Dedifferentiated amniotic fluid mesenchymal stem cell (primary cell): ENCODE results near the gene GDPD5.
"Not testable (repeated sequence)": the region's sequence is repeated elsewhere in the genome, so short reads cannot be mapped to it uniquely, and the experiment has no call there.

Experiments
- DNase-seq: peaks from one replicate; pipeline ENCODE4 v3.0.0-alpha.2; 2016; ENCODE audit errors: extremely low spot score

Gene GDPD5

DNA sequence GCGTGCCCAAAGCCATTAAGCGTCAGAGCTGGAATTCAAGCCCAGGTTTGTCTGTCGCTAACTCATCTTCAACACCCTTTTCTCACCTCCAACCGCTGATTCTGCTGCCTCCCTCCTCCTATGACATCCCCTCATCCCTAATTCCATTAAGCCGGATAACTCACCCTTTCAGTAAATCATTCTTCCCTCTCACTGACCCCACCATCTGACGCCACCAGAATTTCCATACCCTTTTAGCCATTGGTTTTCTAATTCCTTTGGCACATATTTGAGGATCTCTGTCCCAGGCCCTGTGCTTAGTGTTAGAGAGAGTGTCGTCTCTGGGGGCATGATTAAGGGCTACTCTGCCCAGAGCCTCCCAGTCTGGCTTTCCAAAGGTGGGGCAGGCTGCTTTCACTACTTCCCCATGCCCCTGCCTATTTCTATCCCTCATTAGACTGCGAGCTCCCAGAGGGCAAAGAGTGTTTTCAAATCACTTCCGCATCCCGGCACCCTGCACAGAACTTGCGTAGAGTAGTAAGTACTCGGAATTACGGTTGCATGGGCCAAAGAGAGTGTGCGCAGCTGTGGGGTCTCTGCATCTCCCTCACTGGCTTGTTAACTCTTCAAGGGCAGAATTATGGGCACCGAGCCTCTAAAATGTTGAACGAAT is 96.6 kb downstream of the GDPD5 start:
- DNase-seq, result no peak

DNA sequence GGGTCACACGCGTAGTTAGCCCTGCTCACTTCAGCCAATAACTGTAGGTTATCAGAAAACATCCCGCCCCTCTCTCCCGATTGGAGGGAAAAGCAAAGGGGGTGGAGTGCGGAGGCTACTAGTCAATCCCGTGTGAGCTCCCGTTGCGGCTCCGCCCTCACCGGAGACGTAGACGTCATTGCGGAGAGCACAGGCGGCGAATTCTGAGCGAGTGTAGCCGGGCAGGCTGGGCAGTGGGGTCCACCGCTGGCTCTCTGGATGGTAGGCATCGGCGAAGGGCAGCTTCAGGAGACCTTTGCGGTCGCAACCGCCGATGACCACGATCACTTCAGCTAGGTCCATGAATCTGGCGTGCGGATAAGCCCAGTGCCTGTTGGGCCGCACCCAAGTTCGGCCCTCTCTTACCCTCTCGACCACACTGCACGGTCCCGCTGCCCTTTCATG is 97.4 kb downstream of the GDPD5 start:
- DNase-seq, result peak; percentile 89

GRCh38 chr11:75427181-75427580 is 98.6 kb downstream of the GDPD5 start:
- DNase-seq, result no peak

DNA sequence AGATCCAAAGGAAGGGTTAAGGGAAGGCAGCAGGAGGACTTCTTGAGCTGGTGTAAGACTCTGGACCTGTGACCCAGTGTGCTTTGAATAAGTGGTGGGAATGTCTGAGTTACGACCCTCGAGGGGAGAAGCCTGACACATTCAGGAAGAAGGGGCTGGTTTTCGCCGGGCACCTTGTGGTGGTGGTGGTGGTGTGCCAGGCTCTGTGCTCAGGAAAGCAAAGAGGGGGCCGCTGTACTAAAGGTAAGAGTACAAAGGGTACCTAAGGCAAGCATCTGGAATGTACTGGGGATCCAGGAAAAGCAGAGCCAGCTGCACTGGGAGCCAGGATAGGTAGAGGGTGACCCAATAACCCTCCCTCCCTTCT is 99.0 kb downstream of the GDPD5 start:
- no peak for DNase-seq

DNA sequence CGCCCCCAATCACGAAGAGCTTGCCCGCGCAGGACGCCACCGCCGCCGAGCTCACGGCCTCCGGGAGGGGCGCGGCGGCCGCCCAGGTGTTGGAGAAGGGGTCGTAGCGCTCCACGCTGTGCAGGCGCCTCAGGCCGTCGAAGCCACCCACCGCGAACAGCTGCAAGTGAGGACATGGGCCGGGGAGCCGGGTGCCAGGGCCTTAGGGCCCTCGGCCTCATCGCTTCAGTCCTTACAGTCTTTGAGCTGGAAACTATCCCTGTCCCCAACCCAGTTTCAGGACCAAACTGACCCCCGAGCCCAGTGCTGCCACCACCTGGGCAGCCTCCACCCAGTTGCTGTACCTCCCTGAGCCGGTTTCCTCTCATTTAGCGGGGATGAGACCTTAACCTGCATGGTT is 100.3 kb downstream of the GDPD5 start:
- no peak for DNase-seq

GRCh38 chr11:75424396-75424795 is 101.3 kb downstream of the GDPD5 start:
- DNase-seq, result no peak

GRCh38 chr11:75423721-75424120 is 102.0 kb downstream of the GDPD5 start:
- no peak for DNase-seq

DNA sequence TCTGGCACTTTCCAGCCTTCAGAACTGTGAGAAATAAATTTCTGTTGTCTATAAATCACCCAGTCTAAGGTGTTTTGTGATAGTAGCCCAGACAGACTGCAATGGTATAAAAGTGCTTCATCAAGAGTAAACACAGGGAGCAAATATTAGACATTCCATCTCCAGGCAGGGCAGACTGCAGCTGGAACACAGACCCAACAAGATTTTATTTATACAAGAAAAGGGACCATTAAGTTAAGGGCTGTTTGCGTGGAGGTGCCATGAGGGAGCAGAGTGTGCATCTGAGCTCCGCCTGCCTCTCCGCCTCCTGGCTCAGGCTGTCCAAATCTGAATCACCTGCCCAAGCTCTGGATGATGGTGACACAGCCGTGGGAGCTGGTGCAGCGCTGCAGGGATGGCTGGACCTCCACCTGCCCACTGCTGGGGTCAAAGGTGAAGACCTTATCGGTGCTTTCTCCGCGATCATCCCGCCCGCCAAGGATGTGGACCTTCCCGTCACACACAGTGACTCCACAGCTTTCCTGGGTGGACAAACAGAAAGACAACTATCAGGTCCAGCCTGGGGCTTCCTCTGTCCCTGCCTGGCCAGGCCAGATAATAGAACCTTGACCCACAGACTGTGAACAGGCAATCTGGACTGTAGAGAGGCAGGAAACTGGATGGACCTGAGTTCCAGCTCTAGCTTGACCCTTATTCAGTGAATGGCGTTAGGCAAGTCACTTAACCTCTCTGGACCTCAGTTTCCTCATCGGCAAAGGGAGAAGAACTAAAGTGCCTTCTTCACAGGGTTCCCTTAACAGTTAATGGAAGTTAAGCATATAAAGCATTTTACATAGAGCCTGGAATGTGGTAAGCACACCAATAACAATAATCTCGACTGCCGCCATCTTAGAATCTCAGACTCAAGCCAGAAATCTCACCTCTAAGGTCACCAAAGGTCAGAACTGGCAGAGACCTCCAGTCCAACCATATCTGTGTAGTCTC is 103.2 kb downstream of the GDPD5 start:
- DNase-seq, result no peak

GRCh38 chr11:75421902-75422247 is 103.9 kb downstream of the GDPD5 start:
- DNase-seq, result no peak

GRCh38 chr11:75421035-75421602 is 104.6 kb downstream of the GDPD5 start:
- no peak for DNase-seq

DNA sequence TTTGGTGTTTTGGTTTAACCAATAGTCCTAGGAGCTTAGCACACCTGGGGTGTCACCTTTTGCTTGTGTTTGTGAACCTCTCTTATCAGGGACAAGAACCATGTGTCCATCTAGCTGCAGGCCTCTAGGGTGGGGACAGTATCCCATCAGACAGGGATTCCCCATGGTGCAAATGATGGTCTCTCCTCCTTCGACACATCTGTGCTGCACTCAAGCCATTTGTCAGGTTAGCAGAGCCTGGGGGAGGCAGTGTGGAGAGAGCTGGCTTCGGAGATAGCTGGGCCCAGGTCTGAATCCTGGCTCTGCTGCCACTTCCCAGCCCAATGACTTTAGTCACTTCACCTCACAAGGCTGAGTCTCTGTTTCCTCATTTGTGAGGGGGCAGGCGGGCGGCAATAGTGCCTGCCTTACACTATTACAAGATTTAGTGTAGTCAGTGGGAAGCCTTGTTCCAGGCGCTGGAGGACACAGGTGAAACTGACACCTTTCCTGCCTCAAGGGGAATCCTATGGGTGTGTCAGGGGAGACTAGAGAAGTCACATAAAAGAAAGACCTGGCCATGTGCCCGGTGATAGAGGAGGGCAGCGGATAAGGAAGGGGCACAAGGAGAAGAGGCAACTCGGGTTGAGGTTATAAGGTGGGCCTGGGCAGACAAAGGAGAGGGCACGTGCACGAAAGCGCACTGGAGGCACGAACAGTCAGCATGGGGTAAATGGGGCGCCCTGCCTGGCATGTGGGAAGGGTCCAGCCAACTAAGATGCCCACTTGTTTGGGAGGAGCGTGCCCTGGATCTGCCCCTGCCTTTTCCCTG is 105.3 kb downstream of the GDPD5 start:
- no peak for DNase-seq

GRCh38 chr11:75413864-75414263 is 111.9 kb downstream of the GDPD5 start:
- no peak for DNase-seq

GRCh38 chr11:75413146-75413545 is 112.6 kb downstream of the GDPD5 start:
- not testable (repeated sequence) for DNase-seq

GRCh38 chr11:75409971-75410370 is 115.8 kb downstream of the GDPD5 start:
- DNase-seq, result not testable (repeated sequence)

- DNase-seq, result no peak
Measured at GRCh38 chr11:75408957-75409219, 116.9 kb downstream of the GDPD5 start.

- no peak for DNase-seq
Measured at GRCh38 chr11:75406338-75406777, 119.4 kb downstream of the GDPD5 start.

DNA sequence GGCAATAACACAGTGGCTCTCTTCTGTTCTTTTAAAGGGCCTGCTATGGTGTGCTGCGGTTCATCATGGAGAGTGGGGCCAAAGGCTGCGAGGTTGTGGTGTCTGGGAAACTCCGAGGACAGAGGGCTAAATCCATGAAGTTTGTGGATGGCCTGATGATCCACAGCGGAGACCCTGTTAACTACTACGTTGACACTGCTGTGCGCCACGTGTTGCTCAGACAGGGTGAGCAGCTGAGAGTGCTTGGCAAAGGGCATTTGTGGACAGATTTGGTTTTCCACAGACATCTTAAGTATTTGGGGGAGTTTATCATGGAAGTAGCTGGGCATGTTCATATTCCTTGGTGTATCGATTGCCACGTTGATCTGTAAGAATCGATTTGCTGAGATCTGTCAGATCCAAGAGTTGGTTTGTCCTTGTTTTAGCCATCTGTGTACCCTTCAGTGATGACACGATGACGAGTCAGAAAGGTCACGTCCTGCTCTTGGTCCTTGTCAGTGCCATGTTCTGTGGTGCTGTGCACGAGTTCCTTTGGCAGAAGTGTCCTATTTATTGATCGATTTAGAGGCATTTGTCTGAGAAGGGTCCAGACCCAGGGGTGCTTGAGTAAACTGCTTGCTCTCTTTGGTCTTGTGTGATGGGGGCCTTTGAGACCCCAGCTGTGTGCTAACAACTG is 121.6 kb downstream of the GDPD5 start:
- DNase-seq, result no peak

DNA sequence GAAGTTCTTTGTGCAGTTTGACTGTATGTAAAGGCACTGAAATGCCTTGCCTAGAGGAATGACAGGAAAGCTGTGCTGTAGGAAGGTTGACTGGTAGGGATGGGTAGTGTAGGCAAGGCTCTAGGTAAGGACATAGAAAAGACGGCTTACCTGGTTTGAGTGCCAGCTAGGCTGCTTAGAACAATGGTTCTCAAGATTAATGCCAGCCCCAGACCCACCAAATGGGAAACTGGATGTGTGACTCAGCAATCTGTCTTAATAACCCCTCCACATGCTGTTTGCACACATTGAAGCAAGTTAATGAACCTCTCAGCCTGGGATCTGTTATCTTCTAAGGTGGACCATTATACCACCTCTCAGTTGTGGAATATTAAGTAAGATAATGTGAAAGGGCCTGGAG is 122.7 kb downstream of the GDPD5 start:
- DNase-seq, result no peak

DNA sequence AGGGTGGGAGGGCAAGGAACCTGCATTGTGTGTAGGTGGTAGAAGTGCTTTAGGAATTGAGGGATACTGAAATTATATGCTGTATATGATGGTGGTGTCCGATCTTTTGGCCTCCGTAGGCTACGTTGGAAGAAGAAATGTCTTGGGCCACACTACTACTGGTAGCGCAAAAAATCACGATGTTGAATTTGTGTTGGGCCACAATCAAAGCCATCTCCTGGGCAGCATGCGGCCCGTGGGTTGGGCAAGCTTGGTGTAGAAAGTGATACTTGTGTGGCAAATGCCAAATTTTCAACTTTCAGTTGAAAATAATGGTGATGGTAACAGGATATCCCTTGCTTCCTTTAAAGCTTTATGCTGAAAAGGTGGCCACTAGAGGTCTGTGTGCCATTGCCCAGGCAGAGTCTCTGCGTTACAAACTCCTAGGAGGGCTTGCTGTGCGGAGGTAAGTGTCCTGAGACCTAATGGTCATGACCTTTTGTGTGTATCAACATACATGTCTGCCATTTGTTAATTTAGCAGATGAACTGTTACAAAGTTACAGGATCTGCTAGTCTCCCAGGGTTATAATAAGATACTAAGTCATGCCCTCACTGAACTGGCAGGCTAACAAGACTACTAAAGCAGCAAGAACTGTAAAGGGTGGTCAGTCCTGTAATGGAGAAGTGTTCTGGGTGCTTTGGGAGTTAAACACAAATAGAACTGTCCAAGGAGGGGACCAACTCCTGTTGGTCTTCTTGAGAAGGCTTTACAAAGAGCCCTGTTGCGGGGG is 123.6 kb downstream of the GDPD5 start:
- no peak for DNase-seq

- DNase-seq, result no peak
Measured at GRCh38 chr11:75400146-75400865, 125.4 kb downstream of the GDPD5 start.
